SIG-M5 (cell line): Measurements from ENCODE around the gene CCDC154.

Experiments
- DNase-seq: peaks from one replicate; lab custom pipeline; 2025; lab: John Stamatoyannopoulos, UW

Gene CCDC154

GRCh38 chr16:1385232-1385631 lies 59.1 kb downstream of the CCDC154 start:
- DNase-seq = no peak
